22Rv1 (cell line): ENCODE measurements around the gene TES.

Experiments
- CTCF ChIP-seq: fragments of 450-650 bp; IDR thresholded peaks from 2 replicates; pipeline ENCODE4 v1.5.1; 2017; ENCODE audit warnings: mild to moderate bottlenecking
- ZFX ChIP-seq: fragments of 450-650 bp; IDR thresholded peaks from 2 replicates; pipeline ENCODE4 v1.6.1; 2017; ENCODE audit warnings: antibody characterized with exemption, borderline replicate concordance

- TF ChIP-seq CTCF (no peak), ZFX (no peak)
These were observed 17.9 kb downstream of the TES start for GRCh38 chr7:116228241-116228640.
